Smooth muscle cell (in vitro differentiated cells): Measurements from ENCODE around the gene EIF1. TPM values are rescaled to one million over a fixed set of nuclear protein-coding genes. Genes with fewer than 3 reads are reported as not detected.

Experiments
- DNase-seq: peaks from one replicate; lab custom pipeline; 2025; ENCODE audit not compliant: unreplicated experiment; lab: John Stamatoyannopoulos, UW
- H2AFZ ChIP-seq: fragments of 200-600 bp; sonication (generic); 2 replicates; pipeline ENCODE4 v1.6.0; 2016; ENCODE audit warnings: antibody characterized with exemption, low read depth, mild to moderate bottlenecking
- H3F3A ChIP-seq: fragments of 200-600 bp; sonication (generic); 2 replicates; pipeline ENCODE4 v1.6.0; 2017; ENCODE audit warnings: antibody characterized with exemption, low read depth
- H3K27ac ChIP-seq: fragments of 200-600 bp; sonication (generic); 2 replicates; pipeline ENCODE4 v1.5.1; 2016; ENCODE audit warnings: low read depth, mild to moderate bottlenecking
- H3K27me3 ChIP-seq: fragments of 200-600 bp; sonication (generic); 2 replicates; pipeline ENCODE4 v1.6.1; 2016; ENCODE audit warnings: low read depth, mild to moderate bottlenecking
- H3K36me3 ChIP-seq: fragments of 200-600 bp; sonication (generic); 2 replicates; pipeline ENCODE4 v1.5.1; 2016; ENCODE audit warnings: low read depth
- H3K4me1 ChIP-seq: fragments of 200-600 bp; sonication (generic); 2 replicates; pipeline ENCODE4 v1.5.1; 2016; ENCODE audit warnings: low read depth
- H3K4me2 ChIP-seq: fragments of 200-600 bp; sonication (generic); 2 replicates; pipeline ENCODE4 v1.6.0; 2016; ENCODE audit warnings: mild to moderate bottlenecking
- H3K4me3 ChIP-seq: fragments of 200-600 bp; sonication (generic); 2 replicates; pipeline ENCODE4 v1.5.1; 2016; ENCODE audit warnings: mild to moderate bottlenecking
- H3K79me2 ChIP-seq: fragments of 200-600 bp; sonication (generic); 2 replicates; pipeline ENCODE4 v1.6.0; 2016; ENCODE audit warnings: low read depth, mild to moderate bottlenecking
- H3K9ac ChIP-seq: fragments of 200-600 bp; sonication (generic); 2 replicates; pipeline ENCODE4 v1.6.0; 2016; ENCODE audit warnings: low read depth
- H3K9me3 ChIP-seq: fragments of 200-600 bp; sonication (generic); replicated peaks from 2 replicates; pipeline ENCODE4 v1.5.1; 2016; ENCODE audit warnings: low read depth
- H4K20me1 ChIP-seq: fragments of 200-600 bp; sonication (generic); 2 replicates; pipeline ENCODE4 v1.6.0; 2016; ENCODE audit warnings: low read depth
- CTCF ChIP-seq: fragments of 200-600 bp; sonication (generic); IDR thresholded peaks from 2 replicates; pipeline ENCODE4 v1.5.1; 2017; ENCODE audit warnings: borderline replicate concordance, mild to moderate bottlenecking, antibody characterized with exemption; ENCODE audit not compliant: insufficient read depth, poor library complexity, severe bottlenecking
- WGBS: methylation state at CpG from one replicate; pipeline ENCODE4 v1.1.7; 2016; ENCODE audit warnings: low lambda C conversion rate; 5-methylcytosine and 5-hydroxymethylcytosine counted together
- polyA plus RNA-seq: library from polyadenylated mRNA; unstranded; fragments of >200 nt; fragmentation: Nextera tagmentation; extraction: Ambion mirVana; gene quantifications from 2 replicates; pipeline ENCODE4 v1.2.1, GENCODE V29; 2016
- total RNA-seq: library from RNA; depleted of rRNA; stranded (reverse); fragments of >200 nt; gene quantifications from 2 replicates; pipeline ENCODE4 v1.2.3, GENCODE V29; 2014

Gene EIF1
- total and polyA plus RNA-seq, 2 experiments from 2014 or later = 360 to 1,301 TPM

- Histone ChIP-seq H2AFZ (no peak overlapping the region), H3F3A (no peaks in the 10 kb centered on the region), H3K79me2 (no peaks in the 10 kb centered on the region), H3K9me3 (no peaks in the 10 kb centered on the region), H3K36me3 (no peaks in the 10 kb centered on the region), H3K4me3 (no peak overlapping the region), H3K4me1 (peaks cover 4% of the 10 kb centered on the region), H3K27me3 (no peaks in the 10 kb centered on the region), H3K4me2 (no peak overlapping the region), H3K9ac (no peak overlapping the region), H4K20me1 (no peaks in the 10 kb centered on the region), H3K27ac (no peak overlapping the region)
- no peak for DNase-seq
- no peak for TF ChIP-seq CTCF
- 76% methylated on average over 8 of the region's 8 CpGs for WGBS
Observed at GRCh38 chr17:41663451-41664171, 25.1 kb upstream of the EIF1 start.

- Histone ChIP-seq H3K9me3 (no peaks in the 10 kb centered on the region), H3K79me2 (no peaks in the 10 kb centered on the region), H3K36me3 (no peaks in the 10 kb centered on the region), H3F3A (no peaks in the 10 kb centered on the region), H3K4me2 (no peak overlapping the region), H3K9ac (no peak overlapping the region), H3K4me1 (peaks cover 4% of the 10 kb centered on the region), H2AFZ (no peak overlapping the region), H3K27ac (no peak overlapping the region), H4K20me1 (no peaks in the 10 kb centered on the region), H3K4me3 (no peak overlapping the region), H3K27me3 (no peaks in the 10 kb centered on the region)
- 82% methylated on average over 2 of the region's 2 CpGs for WGBS
- no peak for DNase-seq
- TF ChIP-seq CTCF = no peak
Observed at GRCh38 chr17:41664172-41664457, 24.6 kb upstream of the EIF1 start.

DNA sequence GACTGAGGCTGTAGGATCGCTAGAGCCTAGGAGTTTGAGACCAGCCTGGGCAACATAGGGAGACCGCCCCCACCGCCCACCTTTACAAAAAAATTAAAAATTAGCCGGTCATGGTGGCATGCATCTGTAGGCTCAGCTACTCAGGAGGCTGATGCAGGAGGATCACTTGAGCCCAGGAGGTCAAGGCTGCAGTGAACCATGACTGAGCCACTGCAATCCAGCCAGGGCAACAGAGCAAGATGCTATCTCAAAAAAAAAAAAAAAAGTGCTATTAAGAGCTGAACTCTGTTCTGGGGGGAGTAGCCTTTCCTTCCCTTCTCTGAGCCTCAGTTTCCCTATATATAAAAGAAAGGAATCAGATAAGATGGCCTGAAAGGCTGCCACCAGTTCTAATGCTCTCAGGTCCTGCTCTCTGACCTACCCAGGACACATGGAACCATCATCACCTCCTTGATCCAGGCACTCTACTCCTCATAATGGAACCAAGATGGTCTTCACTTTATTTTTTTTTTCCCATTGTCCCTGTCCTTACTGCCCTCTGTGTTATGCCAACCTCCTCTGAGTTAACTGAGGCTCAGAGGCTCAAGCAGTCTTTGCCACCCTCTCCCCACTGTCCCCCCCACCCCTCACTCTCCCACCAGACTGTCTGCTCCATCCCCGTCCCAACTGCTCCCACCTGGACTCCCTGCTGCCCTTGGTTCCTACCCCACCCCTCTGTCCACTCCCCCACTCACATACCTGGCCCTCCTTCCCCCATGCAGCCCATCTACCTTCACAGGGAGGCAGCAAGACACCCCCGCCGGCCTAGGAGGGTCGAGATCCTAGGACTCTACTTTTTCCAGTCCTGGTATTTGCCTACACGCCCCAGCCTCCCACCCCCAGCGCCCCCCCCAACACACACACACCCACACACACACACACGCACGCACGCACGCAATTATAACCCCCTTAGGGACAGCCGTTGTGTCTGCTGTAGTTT, 23.8 kb upstream of the EIF1 start:
- WGBS = 71% methylated on average over 14 of the region's 15 CpGs
- no peaks in the 10 kb centered on the region for H4K20me1 ChIP-seq
- no peaks in the 10 kb centered on the region for H3K27me3 ChIP-seq
- no peaks in the 10 kb centered on the region for H3F3A ChIP-seq
- H3K4me2 ChIP-seq = peak overlapping the region; percentile 86
- no peaks in the 10 kb centered on the region for H3K36me3 ChIP-seq
- H3K79me2 ChIP-seq = no peaks in the 10 kb centered on the region
- H3K4me1 ChIP-seq = peaks cover 4% of the 10 kb centered on the region
- H3K4me3 ChIP-seq = no peak overlapping the region
- DNase-seq = no peak
- no peak overlapping the region for H3K9ac ChIP-seq
- no peak overlapping the region for H2AFZ ChIP-seq
- no peaks in the 10 kb centered on the region for H3K9me3 ChIP-seq
- H3K27ac ChIP-seq = peak overlapping the region; percentile 80
- no peak for TF ChIP-seq CTCF
